Esophagus squamous epithelium (tissue), 5 donors: ENCODE results near the gene ARHGAP30. TPM values are rescaled to one million over a fixed set of nuclear protein-coding genes. Genes with fewer than 3 reads are reported as not detected.

Source experiments
- DNase-seq: peaks from one replicate; lab custom pipeline; 2025; lab: John Stamatoyannopoulos, UW
- H3K27ac ChIP-seq, 4 donors: fragments of 200-600 bp; sonication (generic); one replicate each; pipeline ENCODE4 v1.5.1; 2016 to 2019; ENCODE audit warnings: mild to moderate bottlenecking in 1 of 4
- H3K27me3 ChIP-seq, 4 donors: fragments of 200-600 bp; sonication (generic); 1 replicate in 3 of 4; 2 replicates in 1 of 4; pipeline versions ENCODE4 v1.5.1 to v1.6.0; 2017 to 2021; ENCODE audit warnings: antibody characterized with exemption in 1 of 4
- H3K36me3 ChIP-seq, 3 donors: fragments of 200-600 bp; sonication (generic); one replicate each; pipeline ENCODE4 v1.5.1; 2016 to 2019
- H3K4me1 ChIP-seq, 3 donors: fragments of 200-600 bp; sonication (generic); one replicate each; pipeline ENCODE4 v1.5.1; 2017 to 2019
- H3K4me3 ChIP-seq, 4 donors: fragments of 200-600 bp; sonication (generic); 1 replicate in 3 of 4; 2 replicates in 1 of 4; pipeline ENCODE4 v1.5.1; 2016 to 2019; ENCODE audit warnings: mild to moderate bottlenecking in 2 of 4, moderate library complexity in 1 of 4
- H3K9me3 ChIP-seq, 3 donors: fragments of 200-600 bp; sonication (generic); one replicate each; pipeline ENCODE4 v1.5.1; 2016 to 2019
- CTCF ChIP-seq, 6 experiments: fragments of 450-650 bp in 4 of 6; fragments of 200-600 bp in 2 of 6; sonication (generic) in 2 of 6; IDR thresholded peaks; one replicate each; pipeline ENCODE4 v1.5.1; 2016 to 2019; ENCODE audit warnings: antibody characterized with exemption in 6 of 6, mild to moderate bottlenecking in 4 of 6, moderate library complexity in 4 of 6
- POLR2A ChIP-seq, 4 donors: fragments of 450-650 bp; IDR thresholded peaks; one replicate each; pipeline ENCODE4 v1.6.1; 2017; ENCODE audit warnings: antibody characterized with exemption in 4 of 4, mild to moderate bottlenecking in 4 of 4, moderate library complexity in 3 of 4
- WGBS, 2 donors: methylation state at CpG; one replicate each; pipeline ENCODE4 v1.1.5; 2018; 5-methylcytosine and 5-hydroxymethylcytosine counted together
- intact Hi-C: fragments of 100-400 bp; cut with DNase I; formaldehyde crosslinking; loops from one replicate; pipeline ENCODE4 v1.15.0; 2022
- total RNA-seq, 4 donors: library from RNA; depleted of rRNA; stranded (reverse); fragments of >200 nt; gene quantifications; one replicate each; pipeline ENCODE4 v1.1.0, GENCODE V29; 2016
- donor health status: DM: yes; HTN: yes; CAD: no.

The ARHGAP30 gene
- total RNA-seq, 4 donors from 2014 or later, result 2.9 to 13.5 (median 7.4) TPM

GRCh38 chr1:161054805-161055204, 14.9 kb downstream of the ARHGAP30 start:
- no peak for DNase-seq
- peaks cover 0 to 86% (median 27%) of the 10 kb centered on the region in 3 donors for H3K36me3 ChIP-seq
- no peak for TF ChIP-seq POLR2A (IDR thresholded peaks at IDR 0.05)
- TF ChIP-seq CTCF (IDR thresholded peaks at IDR 0.05), result peak in 1 of 6 experiments; percentile 10
- no peak overlapping the region for H3K4me3 ChIP-seq
- peaks cover 0 to 25% (median 0%) of the 10 kb centered on the region in 4 donors for H3K27me3 ChIP-seq
- WGBS, 2 donors, result 61 to 76% methylated on average over 3 to 7 of the region's 7 CpGs
- H3K27ac ChIP-seq, result no peak overlapping the region
- H3K9me3 ChIP-seq, result no peaks in the 10 kb centered on the region
- H3K4me1 ChIP-seq, result peaks cover 0 to 4% (median 0%) of the 10 kb centered on the region in 3 donors
- intact Hi-C loops, result no loop called here

- no peak overlapping the region for H3K4me3 ChIP-seq
- H3K4me1 ChIP-seq, result no peaks in the 10 kb centered on the region
- peaks cover 0 to 91% (median 27%) of the 10 kb centered on the region in 3 donors for H3K36me3 ChIP-seq
- H3K9me3 ChIP-seq, result no peaks in the 10 kb centered on the region
- no peak for DNase-seq
- TF ChIP-seq CTCF (IDR thresholded peaks at IDR 0.05), result no peak
- H3K27me3 ChIP-seq, result peaks cover 0 to 25% (median 0%) of the 10 kb centered on the region in 4 donors
- 86 to 87% methylated on average over 1 to 4 of the region's 4 CpGs for WGBS, 2 donors
- no peak overlapping the region for H3K27ac ChIP-seq
- intact Hi-C loops, result no loop called here
Measured at GRCh38 chr1:161054232-161054631, 15.5 kb downstream of the ARHGAP30 start.

- peaks cover 0 to 95% (median 27%) of the 10 kb centered on the region in 3 donors for H3K36me3 ChIP-seq
- H3K27me3 ChIP-seq, result peaks cover 0 to 25% (median 0%) of the 10 kb centered on the region in 4 donors
- no peak overlapping the region for H3K4me3 ChIP-seq
- peaks cover 0 to under 1% (median 0%) of the 10 kb centered on the region in 3 donors for H3K4me1 ChIP-seq
- intact Hi-C loops, result no loop called here
- TF ChIP-seq POLR2A (IDR thresholded peaks at IDR 0.05) (no peak), CTCF (IDR thresholded peaks at IDR 0.05) (no peak)
- H3K27ac ChIP-seq, result no peak overlapping the region
- DNase-seq, result no peak
- 70 to 76% methylated on average over 2 to 3 of the region's 3 CpGs for WGBS, 2 donors
- H3K9me3 ChIP-seq, result no peaks in the 10 kb centered on the region
Measured at GRCh38 chr1:161052899-161053298, 16.8 kb downstream of the ARHGAP30 start.

GRCh38 chr1:161051219-161051618, 18.5 kb downstream of the ARHGAP30 start:
- H3K4me3 ChIP-seq, result no peak overlapping the region
- TF ChIP-seq CTCF (IDR thresholded peaks at IDR 0.05), result no peak
- no peak for TF ChIP-seq POLR2A (IDR thresholded peaks at IDR 0.05)
- no peak for DNase-seq
- WGBS, 2 donors, result 90 to 96% methylated on average over 4 to 10 of the region's 10 CpGs
- no peaks in the 10 kb centered on the region for H3K9me3 ChIP-seq
- peaks cover 0 to 21% (median 0%) of the 10 kb centered on the region in 4 donors for H3K27me3 ChIP-seq
- no peak overlapping the region for H3K27ac ChIP-seq
- H3K4me1 ChIP-seq, result peaks cover 0 to 17% (median 0%) of the 10 kb centered on the region in 3 donors
- peaks cover 0 to 81% (median 32%) of the 10 kb centered on the region in 3 donors for H3K36me3 ChIP-seq
- intact Hi-C loops, result no loop called here

- Histone ChIP-seq H3K27me3 (peaks cover 0 to 3% (median 0%) of the 10 kb centered on the region in 4 donors), H3K9me3 (no peaks in the 10 kb centered on the region), H3K4me3 (no peak overlapping the region), H3K36me3 (peaks cover 0 to 65% (median 26%) of the 10 kb centered on the region in 3 donors), H3K4me1 (peaks cover 3 to 26% (median 5%) of the 10 kb centered on the region in 3 donors), H3K27ac (no peak overlapping the region)
- DNase-seq, result no peak
- intact Hi-C loops, result no loop called here
- 80 to 100% methylated on average over 1 of the region's 5 CpGs for WGBS, 2 donors
- no peak for TF ChIP-seq POLR2A (IDR thresholded peaks at IDR 0.05)
- no peak for TF ChIP-seq CTCF (IDR thresholded peaks at IDR 0.05)
Measured at GRCh38 chr1:161048949-161049722, 20.6 kb downstream of the ARHGAP30 start.
